GM23248 (cell line): ENCODE data around the gene ZNHIT3.

ENCODE experiments used
- EZH2 ChIP-seq: fragments of 200-600 bp; sonication (generic); IDR thresholded peaks from 2 replicates; pipeline ENCODE4 v1.6.1; 2018; ENCODE audit warnings: antibody characterized with exemption, mild to moderate bottlenecking; ENCODE audit not compliant: insufficient read depth, poor library complexity, severe bottlenecking
- EZH2phosphoT487 ChIP-seq: fragments of 200-600 bp; sonication (generic); IDR thresholded peaks from 2 replicates; pipeline ENCODE4 v1.6.1; 2018; ENCODE audit warnings: antibody characterized with exemption, moderate library complexity, mild to moderate bottlenecking, low read depth; ENCODE audit not compliant: insufficient read depth

DNA sequence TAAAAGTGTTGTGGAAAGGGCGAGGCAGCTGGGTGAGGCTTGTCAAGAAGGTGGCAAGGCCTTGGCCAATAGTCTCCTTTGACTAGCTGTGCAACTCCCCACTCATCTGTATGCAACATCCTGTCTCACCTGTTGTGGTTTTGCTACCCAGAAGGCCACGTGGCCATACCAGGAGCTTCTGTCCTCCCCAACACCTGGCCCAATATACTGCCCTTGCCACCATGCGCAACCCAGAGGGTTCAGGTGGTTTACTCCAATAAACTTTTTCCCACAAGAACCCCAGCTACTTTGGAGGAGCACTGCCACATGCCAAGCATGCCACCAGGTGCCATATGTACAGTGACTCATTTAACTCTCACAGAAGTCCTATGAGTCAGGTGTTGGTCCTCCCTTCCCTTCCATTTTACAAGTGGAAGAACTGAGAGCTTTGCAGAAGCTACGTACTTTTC is 38.0 kb downstream of the ZNHIT3 start:
- TF ChIP-seq EZH2 (no peak), EZH2phosphoT487 (no peak)
